HG02588 (cell line): ENCODE measurements around the gene DLX5.

Experiments used
- ATAC-seq: cut with Tn5 transposase; IDR thresholded peaks from one replicate; pipeline ENCODE4 v1.9.1; 2021; ENCODE audit warnings: mild to moderate bottlenecking, moderate library complexity; ENCODE audit not compliant: unreplicated experiment

Gene DLX5

GRCh38 chr7:97006055-97006815 is 18.4 kb downstream of the DLX5 start:
- peak; percentile 51 for ATAC-seq

GRCh38 chr7:97005183-97006054 is 19.2 kb downstream of the DLX5 start, which contains the start of gene DLX6:
Gene DLX6 (plus strand): TSS chr7:97005553. CDS start chr7:97005978, 425 bp downstream.
- peak; percentile 5 for ATAC-seq

GRCh38 chr7:97004247-97005182 is 20.1 kb downstream of the DLX5 start:
- ATAC-seq = no peak

GRCh38 chr7:97003262-97004246 is 21.1 kb downstream of the DLX5 start:
- no peak for ATAC-seq

GRCh38 chr7:97002555-97003261 is 21.9 kb downstream of the DLX5 start:
- no peak for ATAC-seq

- no peak for ATAC-seq
Measured at GRCh38 chr7:97001656-97002554, 22.7 kb downstream of the DLX5 start.

- ATAC-seq = no peak
Measured at GRCh38 chr7:97001221-97001620, 23.4 kb downstream of the DLX5 start.

GRCh38 chr7:96998744-96999143 is 25.9 kb downstream of the DLX5 start:
- no peak for ATAC-seq

- ATAC-seq = no peak
Measured at GRCh38 chr7:96998333-96998732, 26.3 kb downstream of the DLX5 start.

GRCh38 chr7:96997512-96998032 is 27.1 kb downstream of the DLX5 start:
- ATAC-seq = no peak

GRCh38 chr7:96996958-96997511 is 27.6 kb downstream of the DLX5 start:
- ATAC-seq = no peak

GRCh38 chr7:96996111-96996957 is 28.3 kb downstream of the DLX5 start:
- no peak for ATAC-seq

- ATAC-seq = no peak
Measured at GRCh38 chr7:96995406-96996110, 29.1 kb downstream of the DLX5 start.

GRCh38 chr7:96993980-96994379 is 30.7 kb downstream of the DLX5 start:
- no peak for ATAC-seq

- ATAC-seq = no peak
Measured at GRCh38 chr7:96993094-96993865, 31.4 kb downstream of the DLX5 start.
